ENCODE data around the gene YKT6. TPM values are rescaled to one million over a fixed set of nuclear protein-coding genes. Genes with fewer than 3 reads are reported as not detected.
"Not testable (repeated sequence)": the region's sequence is repeated elsewhere in the genome, so short reads cannot be mapped to it uniquely, and the experiment has no call there.

YKT6 gene
- total RNA-seq, 1 donor, result 39.0 TPM

DNA sequence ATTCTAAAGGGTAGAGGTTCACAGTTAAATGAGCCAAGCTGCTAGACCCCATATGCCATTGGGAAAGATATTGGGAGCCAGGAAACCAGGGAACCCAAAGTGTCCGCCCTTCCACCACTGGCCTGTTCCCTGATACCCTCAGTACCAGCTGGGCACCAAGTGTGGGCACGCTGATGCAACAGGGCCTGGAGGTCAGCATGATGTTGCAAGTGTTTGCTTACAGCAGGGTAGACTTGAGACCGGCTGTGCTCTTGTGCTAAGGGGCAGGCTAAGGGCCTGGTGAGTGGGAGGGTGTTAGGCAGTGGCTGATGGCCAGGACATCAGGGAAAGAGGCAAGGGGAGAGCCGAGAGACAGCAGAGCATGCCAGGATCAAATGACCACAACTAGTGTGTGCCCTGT lies 38.6 kb upstream of the YKT6 start:
- H3K9me3 ChIP-seq (ENCODE audit: low read depth, low read length), result no peaks in the 10 kb centered on the region
- no peaks in the 10 kb centered on the region for H3K27me3 ChIP-seq (ENCODE audit: insufficient read depth, low read length)
- H3K4me1 ChIP-seq (ENCODE audit: insufficient read depth, low read length), result no peaks in the 10 kb centered on the region
- H3K4me3 ChIP-seq (ENCODE audit: low read length), result no peak overlapping the region

DNA sequence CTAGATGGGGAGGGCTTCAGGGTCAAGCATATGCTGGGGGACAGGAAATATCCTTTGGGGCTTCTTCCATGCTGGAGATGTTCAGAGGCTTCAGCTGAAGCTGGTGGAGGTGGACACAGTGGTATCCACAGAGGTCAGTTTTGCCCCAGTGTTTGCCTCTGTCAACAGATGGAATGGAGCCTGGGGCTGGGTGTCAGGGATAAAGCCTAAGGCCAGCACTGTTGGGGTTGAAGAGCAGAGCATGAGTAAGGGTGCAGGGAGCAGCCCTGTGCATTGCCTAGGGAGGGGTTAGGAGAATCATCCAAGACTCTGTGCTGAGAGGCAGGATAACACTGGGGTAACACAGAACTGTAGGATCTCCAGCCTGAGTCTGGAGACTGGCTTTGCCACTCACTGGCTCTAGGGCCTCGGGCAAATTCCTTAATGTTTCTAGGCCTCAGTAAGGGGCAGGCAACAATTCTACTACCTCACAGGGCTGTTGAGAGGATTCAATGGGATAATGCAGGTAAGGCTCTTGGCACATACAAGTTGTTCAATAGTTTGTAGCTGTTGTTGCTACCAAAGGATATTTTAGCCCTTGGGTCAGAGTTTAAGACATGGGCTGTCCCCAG lies 37.9 kb upstream of the YKT6 start:
- Histone ChIP-seq H3K27me3 (ENCODE audit: insufficient read depth, low read length) (no peaks in the 10 kb centered on the region), H3K4me3 (ENCODE audit: low read length) (no peak overlapping the region), H3K9me3 (ENCODE audit: low read depth, low read length) (no peaks in the 10 kb centered on the region), H3K4me1 (ENCODE audit: insufficient read depth, low read length) (no peaks in the 10 kb centered on the region)

DNA sequence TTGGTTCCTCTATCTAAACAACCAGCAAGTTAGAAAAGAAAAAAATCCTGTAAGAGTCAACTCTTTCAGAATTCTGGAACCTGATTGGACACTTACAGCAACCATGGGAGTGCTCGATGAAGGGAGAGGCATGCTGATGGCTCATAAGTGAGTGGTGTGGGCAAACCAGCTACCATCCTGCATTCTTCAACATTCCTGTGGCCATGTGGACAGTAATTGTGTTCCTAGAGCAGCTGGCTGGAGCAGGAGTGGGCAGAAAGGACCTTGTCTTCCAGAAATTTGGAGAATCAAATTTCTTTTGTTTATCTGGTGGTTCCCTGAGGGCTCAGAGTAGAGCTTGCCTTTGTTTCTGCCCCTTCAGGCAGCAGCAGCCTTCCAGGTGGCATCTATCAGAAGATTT lies 37.2 kb upstream of the YKT6 start:
- no peaks in the 10 kb centered on the region for H3K4me1 ChIP-seq (ENCODE audit: insufficient read depth, low read length)
- no peak overlapping the region for H3K4me3 ChIP-seq (ENCODE audit: low read length)
- H3K9me3 ChIP-seq (ENCODE audit: low read depth, low read length), result no peaks in the 10 kb centered on the region
- no peaks in the 10 kb centered on the region for H3K27me3 ChIP-seq (ENCODE audit: insufficient read depth, low read length)

DNA sequence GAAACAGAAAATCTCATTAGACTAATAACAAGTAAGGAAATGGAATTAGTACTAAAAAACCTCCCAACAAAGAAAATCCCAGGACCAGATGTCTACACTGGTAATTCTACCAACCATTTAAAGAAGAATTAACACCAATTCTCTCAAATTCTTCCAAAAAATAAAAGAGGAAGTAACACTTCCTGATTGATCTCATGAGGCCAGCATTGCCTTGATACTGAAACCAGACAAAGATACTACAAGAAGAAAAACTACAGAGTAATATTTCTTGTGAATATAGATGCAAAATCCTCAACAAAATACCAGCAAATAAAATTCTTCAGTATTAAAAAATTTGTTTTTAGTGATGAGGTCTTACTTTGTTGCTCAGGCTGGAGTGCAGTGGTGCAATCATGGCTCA lies 32.9 kb upstream of the YKT6 start:
- Histone ChIP-seq H3K9me3 (ENCODE audit: low read depth, low read length) (no peaks in the 10 kb centered on the region), H3K4me3 (ENCODE audit: low read length) (no peak overlapping the region), H3K4me1 (ENCODE audit: insufficient read depth, low read length) (no peaks in the 10 kb centered on the region), H3K27me3 (ENCODE audit: insufficient read depth, low read length) (no peaks in the 10 kb centered on the region)

DNA sequence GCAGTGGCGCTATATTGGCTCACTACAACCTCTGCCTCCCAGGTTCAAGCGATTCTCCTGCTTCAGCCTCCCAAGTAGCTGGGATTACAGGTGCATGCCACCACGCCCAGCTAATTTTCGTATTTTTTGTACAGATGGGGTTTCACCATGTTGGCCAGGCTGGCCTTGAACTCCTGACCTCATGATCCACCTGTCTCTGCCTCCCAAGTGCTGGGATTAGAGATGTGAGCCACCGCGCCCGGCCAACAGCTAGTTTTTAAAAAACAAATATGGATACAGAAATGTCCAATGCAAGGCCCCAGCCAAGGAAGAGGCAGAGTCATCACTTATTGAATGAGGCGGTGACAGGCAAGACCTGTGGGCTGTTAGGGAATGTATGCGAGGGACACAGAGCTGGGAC lies 28.9 kb upstream of the YKT6 start:
- not testable (repeated sequence) for H3K27me3 ChIP-seq (ENCODE audit: insufficient read depth, low read length); H3K4me1 ChIP-seq (ENCODE audit: insufficient read depth, low read length); H3K4me3 ChIP-seq (ENCODE audit: low read length); H3K9me3 ChIP-seq (ENCODE audit: low read depth, low read length)

GRCh38 chr7:44172352-44172751 lies 28.4 kb upstream of the YKT6 start:
- Histone ChIP-seq H3K9me3 (ENCODE audit: low read depth, low read length) (no peaks in the 10 kb centered on the region), H3K4me3 (ENCODE audit: low read length) (no peak overlapping the region), H3K27me3 (ENCODE audit: insufficient read depth, low read length) (no peaks in the 10 kb centered on the region), H3K4me1 (ENCODE audit: insufficient read depth, low read length) (no peaks in the 10 kb centered on the region)

DNA sequence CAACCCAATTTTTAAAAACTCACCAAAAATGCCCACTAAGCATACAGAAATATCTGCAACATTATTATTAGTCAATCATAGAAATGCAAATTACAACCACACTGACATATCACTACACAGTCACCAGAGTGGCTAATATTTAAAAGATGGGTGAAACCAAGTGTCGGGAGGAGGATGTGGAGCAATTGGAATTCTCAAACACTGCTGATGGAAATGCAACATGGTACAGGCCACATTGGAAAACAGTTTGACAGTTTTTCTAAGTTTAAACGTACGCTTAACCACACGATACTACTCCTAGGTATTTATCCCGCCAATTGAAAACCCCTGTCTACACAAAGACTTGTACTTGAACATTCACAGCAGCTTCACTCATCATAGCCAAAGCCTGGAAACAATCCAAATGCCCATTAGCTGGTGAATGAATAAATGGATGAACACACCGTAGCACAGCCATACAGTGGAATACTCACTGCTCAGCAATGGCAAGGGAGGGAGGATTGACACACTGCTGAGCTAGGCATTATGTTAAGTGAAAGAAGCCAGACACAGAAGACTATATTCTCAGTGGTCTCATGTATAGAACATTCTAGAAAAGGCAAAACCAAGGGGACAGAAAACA lies 27.9 kb upstream of the YKT6 start:
- Histone ChIP-seq H3K4me3 (ENCODE audit: low read length) (no peak overlapping the region), H3K4me1 (ENCODE audit: insufficient read depth, low read length) (no peaks in the 10 kb centered on the region), H3K27me3 (ENCODE audit: insufficient read depth, low read length) (no peaks in the 10 kb centered on the region), H3K9me3 (ENCODE audit: low read depth, low read length) (no peaks in the 10 kb centered on the region)

- no peaks in the 10 kb centered on the region for H3K27me3 ChIP-seq (ENCODE audit: insufficient read depth, low read length)
- H3K4me1 ChIP-seq (ENCODE audit: insufficient read depth, low read length), result no peaks in the 10 kb centered on the region
- H3K9me3 ChIP-seq (ENCODE audit: low read depth, low read length), result no peaks in the 10 kb centered on the region
- no peak overlapping the region for H3K4me3 ChIP-seq (ENCODE audit: low read length)
Observed at GRCh38 chr7:44173911-44174693, 26.7 kb upstream of the YKT6 start.

DNA sequence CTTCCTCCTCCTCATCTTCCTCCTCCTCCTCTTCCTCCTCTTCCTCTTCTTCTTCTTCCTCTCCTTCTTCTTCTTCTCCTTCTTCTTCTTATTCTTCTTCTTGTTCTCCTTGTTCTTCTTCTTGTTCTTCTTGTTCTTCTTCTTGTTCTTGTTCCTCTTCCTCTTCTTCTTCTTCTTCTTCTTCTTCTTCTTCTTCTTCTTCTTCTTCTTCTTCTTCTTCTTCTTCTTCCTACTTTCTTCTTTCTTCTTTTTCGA lies 26.2 kb upstream of the YKT6 start:
- not testable (repeated sequence) for H3K4me3 ChIP-seq (ENCODE audit: low read length); H3K27me3 ChIP-seq (ENCODE audit: insufficient read depth, low read length); H3K4me1 ChIP-seq (ENCODE audit: insufficient read depth, low read length); H3K9me3 ChIP-seq (ENCODE audit: low read depth, low read length)

GRCh38 chr7:44175730-44176129 lies 25.0 kb upstream of the YKT6 start:
- no peaks in the 10 kb centered on the region for H3K9me3 ChIP-seq (ENCODE audit: low read depth, low read length)
- no peaks in the 10 kb centered on the region for H3K4me1 ChIP-seq (ENCODE audit: insufficient read depth, low read length)
- no peak overlapping the region for H3K4me3 ChIP-seq (ENCODE audit: low read length)
- no peaks in the 10 kb centered on the region for H3K27me3 ChIP-seq (ENCODE audit: insufficient read depth, low read length)

GRCh38 chr7:44176486-44176885 lies 24.3 kb upstream of the YKT6 start:
- Histone ChIP-seq H3K9me3 (ENCODE audit: low read depth, low read length) (no peaks in the 10 kb centered on the region), H3K27me3 (ENCODE audit: insufficient read depth, low read length) (no peaks in the 10 kb centered on the region), H3K4me3 (ENCODE audit: low read length) (no peak overlapping the region)

DNA sequence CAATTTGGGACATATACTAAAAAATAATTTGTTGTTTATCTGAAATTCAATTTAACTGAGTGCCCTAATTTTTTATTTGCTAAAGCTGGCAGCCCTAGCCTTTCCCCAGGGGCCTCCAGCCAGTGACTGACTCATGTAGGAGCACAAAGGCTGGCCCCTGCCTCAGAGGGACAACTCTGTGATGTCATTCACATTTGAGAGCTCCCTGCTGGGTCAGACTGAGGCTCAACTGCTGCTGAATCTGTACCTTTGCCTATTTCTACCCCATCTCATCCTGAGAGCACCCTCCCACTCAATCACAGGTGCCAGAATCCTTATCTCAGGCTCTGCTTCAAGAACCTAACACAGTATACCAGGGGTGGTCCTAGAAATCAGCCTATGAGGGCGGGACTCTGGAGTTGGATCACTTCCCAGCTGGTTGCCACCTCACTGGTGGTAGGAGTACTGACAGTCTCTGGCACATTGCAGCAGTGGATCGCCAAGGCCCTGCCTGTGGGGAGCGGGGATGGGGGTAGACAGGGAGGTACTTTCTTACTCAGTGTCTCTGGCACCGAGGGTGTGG lies 23.1 kb upstream of the YKT6 start:
- H3K4me3 ChIP-seq (ENCODE audit: low read length), result no peak overlapping the region
- no peaks in the 10 kb centered on the region for H3K9me3 ChIP-seq (ENCODE audit: low read depth, low read length)
- H3K4me1 ChIP-seq (ENCODE audit: insufficient read depth, low read length), result no peaks in the 10 kb centered on the region
- H3K27me3 ChIP-seq (ENCODE audit: insufficient read depth, low read length), result no peaks in the 10 kb centered on the region

More at GRCh38 chr7:44176486-44176885, 24.3 kb upstream of the YKT6 start:
- H3K4me1 ChIP-seq (ENCODE audit: insufficient read depth, low read length), result no peaks in the 10 kb centered on the region

DNA sequence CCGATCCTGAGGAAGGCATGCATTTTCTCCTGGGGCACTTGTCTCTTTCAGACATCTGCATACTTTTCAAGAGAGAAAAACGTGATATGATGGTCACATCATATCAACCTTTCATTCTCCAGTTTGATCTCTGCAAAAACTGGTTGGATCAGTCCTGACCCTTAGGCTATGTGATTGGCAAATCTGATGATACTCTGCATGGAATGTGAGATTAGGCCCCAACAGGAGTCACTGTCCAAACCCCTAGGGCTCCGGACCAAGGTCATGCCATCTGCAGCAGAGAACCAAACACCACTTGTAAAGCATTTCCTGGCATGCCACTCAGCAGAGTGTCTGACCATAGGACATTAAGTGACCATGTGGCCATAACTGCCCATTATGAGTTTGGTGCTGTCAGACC lies 20.1 kb upstream of the YKT6 start:
- Histone ChIP-seq H3K9me3 (ENCODE audit: low read depth, low read length) (no peaks in the 10 kb centered on the region), H3K4me1 (ENCODE audit: insufficient read depth, low read length) (no peaks in the 10 kb centered on the region), H3K27me3 (ENCODE audit: insufficient read depth, low read length) (no peaks in the 10 kb centered on the region), H3K4me3 (ENCODE audit: low read length) (no peak overlapping the region)

DNA sequence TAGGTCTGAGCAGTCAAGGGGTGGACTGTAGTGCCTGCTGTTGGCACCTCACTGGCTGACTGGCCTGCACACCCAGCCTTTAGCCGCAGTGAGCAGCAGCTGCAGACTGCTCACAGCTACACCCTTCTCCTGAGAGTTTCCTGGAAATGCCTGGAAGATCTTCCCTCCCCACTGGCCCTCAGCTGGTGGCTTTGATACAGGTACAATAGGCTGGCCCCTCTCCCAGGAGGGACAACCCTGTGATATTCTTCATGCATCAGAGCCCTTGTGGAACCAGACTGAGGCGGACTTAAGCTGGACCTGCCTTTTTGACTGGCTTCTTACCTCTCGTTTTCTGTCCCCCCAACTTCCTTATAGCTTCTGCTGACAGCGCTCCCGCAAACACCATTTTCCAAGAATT lies 18.0 kb upstream of the YKT6 start:
- H3K4me1 ChIP-seq (ENCODE audit: insufficient read depth, low read length), result no peaks in the 10 kb centered on the region
- H3K27me3 ChIP-seq (ENCODE audit: insufficient read depth, low read length), result no peaks in the 10 kb centered on the region
- no peaks in the 10 kb centered on the region for H3K9me3 ChIP-seq (ENCODE audit: low read depth, low read length)
- no peak overlapping the region for H3K4me3 ChIP-seq (ENCODE audit: low read length)

DNA sequence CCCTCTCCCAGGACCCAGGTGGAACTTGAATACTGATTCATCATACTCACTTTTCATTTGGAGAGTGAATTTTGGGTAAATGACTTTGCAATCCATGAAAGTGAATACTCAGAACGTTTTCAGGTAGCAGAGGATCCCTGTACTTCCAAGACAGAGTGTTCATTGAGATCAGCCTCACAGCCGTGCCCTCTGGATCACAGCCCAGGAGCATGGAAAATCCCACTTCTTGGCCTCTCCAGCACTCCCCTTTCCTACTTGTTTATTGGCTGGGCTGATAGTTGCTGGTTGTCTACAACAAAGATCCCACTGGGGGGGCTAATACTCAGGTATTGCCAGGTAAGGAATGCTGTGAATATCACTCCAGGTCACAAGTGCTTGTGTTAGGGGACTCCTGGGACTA lies 17.4 kb upstream of the YKT6 start:
- H3K4me1 ChIP-seq (ENCODE audit: insufficient read depth, low read length), result no peaks in the 10 kb centered on the region
- no peak overlapping the region for H3K4me3 ChIP-seq (ENCODE audit: low read length)
- no peaks in the 10 kb centered on the region for H3K9me3 ChIP-seq (ENCODE audit: low read depth, low read length)
- no peaks in the 10 kb centered on the region for H3K27me3 ChIP-seq (ENCODE audit: insufficient read depth, low read length)

All from mononuclear cell (primary cell).